Activated naive CD4-positive, alpha-beta T cell treated with anti-CD3 and anti-CD28 coated beads for 36 hours (primary cell): ENCODE data around the gene TULP3. TPM values are rescaled to one million over a fixed set of nuclear protein-coding genes. Genes with fewer than 3 reads are reported as not detected.

Experiments used
- CTCF ChIA-PET: fragments of 350-600 bp; sonication (Branson Sonifier 250); formaldehyde crosslinking; loops from one replicate; lab custom pipeline; 2021; ENCODE audit warnings: antibody characterized with exemption; lab: Charles Lee
- DNase-seq: peaks from one replicate; pipeline ENCODE4 v3.0.0-alpha.2; 2020
- H3K27ac Mint-ChIP-seq: one replicate; pipeline ENCODE4 v1.8.0; 2021; ENCODE audit warnings: mild to moderate bottlenecking, mixed read lengths
- H3K27me3 Mint-ChIP-seq: one replicate; pipeline ENCODE4 v1.8.0; 2021; ENCODE audit warnings: low read depth, mixed read lengths
- H3K36me3 Mint-ChIP-seq: one replicate; pipeline ENCODE4 v1.8.0; 2021; ENCODE audit warnings: low read depth, mixed read lengths
- H3K4me1 Mint-ChIP-seq: one replicate; pipeline ENCODE4 v1.8.0; 2021; ENCODE audit warnings: low read depth, mixed read lengths
- H3K4me3 Mint-ChIP-seq: one replicate; pipeline ENCODE4 v1.8.0; 2021; ENCODE audit warnings: mild to moderate bottlenecking, moderate library complexity, mixed read lengths
- H3K9me3 Mint-ChIP-seq: one replicate; pipeline ENCODE4 v1.8.0; 2021; ENCODE audit warnings: mixed read lengths
- intact Hi-C: fragments of 100-400 bp; cut with micrococcal nuclease; formaldehyde crosslinking; loops from one replicate; pipeline ENCODE4 v1.15.1; 2023
- total RNA-seq, 2 experiments: library from RNA; stranded (reverse); gene quantifications; one replicate each; pipeline ENCODE4 v1.2.3, GENCODE V29; 2021

TULP3 gene
- total RNA-seq, 2 experiments from 2014 or later, result 4.1 to 4.4 TPM

DNA sequence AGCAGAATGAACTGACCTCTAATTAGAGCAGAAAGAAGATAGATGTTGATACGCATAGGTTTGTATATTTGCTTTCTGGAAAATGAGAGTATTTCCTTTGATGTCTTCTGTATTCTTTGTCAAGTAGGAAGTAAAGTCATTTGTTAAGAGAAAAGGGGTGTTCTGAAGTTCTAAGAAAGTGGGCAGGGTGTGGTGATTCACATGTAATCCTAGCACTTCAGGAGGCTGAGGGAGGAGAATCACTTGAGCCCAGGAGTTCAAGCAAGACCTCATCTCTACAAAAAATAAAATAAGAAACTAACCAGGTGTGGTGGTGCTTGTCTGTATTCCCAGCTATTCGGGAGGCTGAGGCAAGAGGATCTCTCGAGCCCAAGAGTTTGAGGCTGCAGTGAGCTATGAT, 10.8 kb upstream of the TULP3 start:
- peak; percentile 34 for DNase-seq
- Mint-ChIP-seq H3K4me1 (peaks cover 32% of the 10 kb centered on the region), H3K27me3 (no peaks in the 10 kb centered on the region), H3K4me3 (no peak overlapping the region), H3K36me3 (peaks cover 33% of the 10 kb centered on the region), H3K27ac (peak overlapping the region; percentile 73), H3K9me3 (no peaks in the 10 kb centered on the region)
- intact Hi-C loops, result loop anchor here (5.0 kb wide), 2 partner anchors 83 to 188 kb away; no protein-coding TSS in a partner anchor
- CTCF ChIA-PET, result interaction anchor here (0.6 to 2.3 kb wide), 5 partner anchors 8 to 244 kb away, joined by 3 to 12 read pairs (median 4); partner anchors contain the start of gene TULP3

DNA sequence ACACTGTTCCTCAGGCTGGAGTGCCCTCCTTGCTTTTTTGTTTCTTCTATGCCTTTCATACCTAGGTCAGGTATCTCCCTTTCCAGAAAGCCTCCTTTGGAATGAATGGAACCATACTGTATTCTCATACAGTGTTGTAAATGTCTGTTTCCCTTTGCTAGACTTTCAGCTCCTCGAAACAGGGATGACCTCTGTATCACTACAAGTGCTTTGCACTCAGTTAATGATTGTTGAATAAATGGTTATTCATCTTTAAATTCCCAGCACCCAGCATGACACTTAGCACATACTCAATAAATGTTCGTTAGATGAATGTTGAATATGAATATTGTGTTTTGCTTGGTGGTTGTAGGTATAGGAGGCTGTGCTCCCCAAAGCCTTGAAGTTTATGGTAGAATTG, 5.9 kb upstream of the TULP3 start:
- Mint-ChIP-seq H3K4me1 (peaks cover 19% of the 10 kb centered on the region), H3K4me3 (no peak overlapping the region), H3K27me3 (no peaks in the 10 kb centered on the region), H3K9me3 (no peaks in the 10 kb centered on the region), H3K36me3 (peaks cover 32% of the 10 kb centered on the region), H3K27ac (no peak overlapping the region)
- intact Hi-C loops, result no loop called here
- CTCF ChIA-PET, result interaction anchor here (0.7 to 1.3 kb wide), 5 partner anchors 32 to 736 kb away, joined by 3 to 5 read pairs (median 4); no protein-coding TSS in a partner anchor
- DNase-seq, result no peak

DNA sequence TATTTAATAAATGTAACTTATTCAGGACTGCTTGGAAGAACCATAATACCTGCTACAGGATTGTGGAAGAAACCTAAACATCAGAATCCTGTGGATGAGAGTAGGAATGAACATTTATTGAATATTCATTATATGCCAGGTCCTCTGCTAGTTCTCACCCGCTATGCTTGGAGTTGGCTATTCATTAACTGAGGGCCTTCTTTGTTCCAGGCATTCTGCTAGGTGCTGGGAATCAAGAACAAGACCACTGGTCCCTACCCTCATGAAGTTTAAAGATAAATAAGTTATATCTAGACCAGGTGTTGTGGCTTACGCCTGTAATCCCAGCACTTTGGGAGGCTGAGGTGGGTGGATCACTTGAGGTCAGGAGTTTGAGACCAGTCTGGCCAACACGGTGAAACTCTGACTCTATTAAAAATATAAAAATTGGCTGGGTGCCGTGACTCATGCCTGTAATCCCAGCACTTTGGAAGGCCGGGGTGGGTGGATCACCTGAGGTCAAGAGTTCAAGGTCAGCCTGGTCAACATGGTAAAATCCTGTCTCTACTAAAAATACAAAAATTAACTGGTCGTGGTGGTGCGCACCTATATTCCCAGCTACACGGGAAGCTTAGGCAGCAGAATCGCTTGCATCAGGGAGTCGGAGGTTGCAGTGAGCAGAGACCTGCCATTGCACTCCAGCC, 3.8 kb upstream of the TULP3 start:
- no peak overlapping the region for H3K4me3 Mint-ChIP-seq

DNA sequence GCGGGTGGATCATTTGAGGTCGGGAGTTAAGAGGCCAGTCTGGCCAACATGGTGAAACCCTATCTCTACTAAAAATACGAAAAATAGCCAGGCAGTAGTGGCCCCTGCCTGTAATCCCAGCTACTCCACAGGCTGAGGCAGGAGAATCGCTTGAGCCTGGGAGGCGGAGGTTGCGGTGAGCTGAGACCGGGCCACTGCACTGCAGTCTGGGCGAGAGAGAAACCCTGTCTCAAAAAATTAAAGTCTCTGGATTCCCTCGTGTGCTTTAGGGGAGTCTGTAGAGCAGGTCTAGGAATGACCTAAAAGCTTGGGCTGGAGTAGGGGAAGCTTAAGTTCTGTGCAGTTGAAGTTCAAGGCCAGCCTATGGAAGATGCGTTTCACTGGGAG, 697 bp upstream of the TULP3 start:
- Mint-ChIP-seq H3K9me3 (no peaks in the 10 kb centered on the region), H3K4me1 (peaks cover 32% of the 10 kb centered on the region), H3K36me3 (peaks cover 20% of the 10 kb centered on the region), H3K4me3 (peak overlapping the region; percentile 85), H3K27ac (peak overlapping the region; percentile 78), H3K27me3 (no peaks in the 10 kb centered on the region)
- intact Hi-C loops, result loop anchor here (1.0 to 5.0 kb wide), 6 partner anchors 13 to 198 kb away; partner anchors contain the start of genes FKBP4, FOXM1, ITFG2 and RHNO1
- no peak for DNase-seq
- CTCF ChIA-PET, result no interaction called here

More for the DNA sequence above, 3.8 kb upstream of the TULP3 start:
- intact Hi-C loops, result no loop called here
- Mint-ChIP-seq H3K9me3 (no peaks in the 10 kb centered on the region), H3K27ac (no peak overlapping the region), H3K4me1 (peaks cover 26% of the 10 kb centered on the region), H3K27me3 (no peaks in the 10 kb centered on the region), H3K36me3 (peaks cover 27% of the 10 kb centered on the region)
- no peak for DNase-seq
- CTCF ChIA-PET, result interaction anchor here (0.6 to 1.3 kb wide), 2 partner anchors 8 to 33 kb away, joined by 4 to 7 read pairs; no protein-coding TSS in a partner anchor

DNA sequence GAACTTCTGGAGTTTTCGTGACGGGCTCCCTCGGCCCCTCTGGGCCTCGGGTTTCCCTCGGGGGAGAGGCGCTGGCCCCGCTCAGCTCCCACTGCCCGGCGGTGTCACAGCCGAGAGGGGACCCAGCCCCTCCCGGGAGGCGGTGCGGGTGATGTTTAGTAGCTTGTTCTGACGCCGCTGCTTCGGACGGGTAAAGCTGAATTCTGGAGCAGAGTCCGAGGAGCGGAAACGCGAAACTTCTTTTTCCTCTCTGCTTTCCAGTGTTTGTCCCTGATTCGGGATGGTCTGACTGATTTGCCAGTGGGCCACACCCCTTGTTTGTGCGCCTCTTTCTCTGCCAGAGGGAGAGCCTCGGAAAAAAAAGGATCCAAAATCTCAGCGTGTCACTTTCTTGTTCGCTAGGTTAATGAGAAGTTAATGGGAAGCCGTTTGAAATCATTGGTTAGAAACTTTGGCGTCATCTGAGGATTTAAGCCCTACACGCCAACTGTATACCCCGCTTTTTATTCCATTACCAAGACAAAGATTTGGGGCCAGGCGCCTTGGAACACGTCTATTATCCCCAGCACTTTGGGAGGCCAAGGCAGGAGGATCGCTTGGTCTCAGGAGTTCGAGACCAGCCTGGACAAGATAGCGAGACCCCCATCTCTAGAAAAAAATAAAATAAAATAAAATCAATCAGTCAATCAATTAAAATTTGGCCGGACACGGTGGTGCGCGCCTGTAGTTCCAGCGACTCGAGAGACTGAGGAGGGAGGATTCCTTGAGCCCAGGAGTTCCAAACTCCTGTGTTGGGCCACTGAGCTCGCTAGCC, 756 bp downstream of the TULP3 start:
- no peak overlapping the region for H3K27ac Mint-ChIP-seq
- peaks cover 12% of the 10 kb centered on the region for H3K36me3 Mint-ChIP-seq
- no peaks in the 10 kb centered on the region for H3K9me3 Mint-ChIP-seq
- intact Hi-C loops, result loop anchor here (2.0 to 5.0 kb wide), 4 partner anchors 53 to 199 kb away; partner anchors contain the start of gene FKBP4
- CTCF ChIA-PET, result interaction anchor here (0.6 to 0.7 kb wide), 2 partner anchors 24 to 200 kb away, joined by 3 read pairs; no protein-coding TSS in a partner anchor
- peak; percentile 10 for DNase-seq
- H3K4me1 Mint-ChIP-seq, result peaks cover 34% of the 10 kb centered on the region
- H3K27me3 Mint-ChIP-seq, result no peaks in the 10 kb centered on the region
- H3K4me3 Mint-ChIP-seq, result peak overlapping the region; percentile 85

DNA sequence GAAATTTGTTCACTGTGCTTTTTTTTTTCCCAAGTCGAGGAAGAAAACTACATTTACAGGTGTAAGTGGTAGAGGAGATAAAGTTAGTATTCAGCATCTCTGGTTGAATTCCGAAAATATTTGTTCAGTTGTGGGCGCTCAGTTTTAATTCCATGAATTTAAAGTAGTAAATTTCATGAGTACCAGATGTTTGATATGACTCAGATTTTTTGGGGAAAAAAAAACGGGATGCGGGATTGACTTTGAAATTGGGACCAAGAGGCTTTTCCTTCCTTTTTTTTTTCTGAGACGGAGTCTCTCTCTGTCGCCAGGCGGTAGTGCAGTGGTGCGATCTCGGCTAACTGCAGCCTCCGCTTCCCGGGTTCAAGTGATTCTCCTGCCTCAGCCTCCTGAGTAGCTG, 1.6 kb downstream of the TULP3 start:
- H3K4me3 Mint-ChIP-seq, result no peak overlapping the region
- H3K4me1 Mint-ChIP-seq, result peaks cover 34% of the 10 kb centered on the region
- intact Hi-C loops, result loop anchor here (5.0 kb wide), 1 partner anchor 200 kb away; no protein-coding TSS in a partner anchor
- no peaks in the 10 kb centered on the region for H3K9me3 Mint-ChIP-seq
- H3K27me3 Mint-ChIP-seq, result no peaks in the 10 kb centered on the region
- peaks cover 12% of the 10 kb centered on the region for H3K36me3 Mint-ChIP-seq
- CTCF ChIA-PET, result no interaction called here
- no peak for DNase-seq
- H3K27ac Mint-ChIP-seq, result no peak overlapping the region

DNA sequence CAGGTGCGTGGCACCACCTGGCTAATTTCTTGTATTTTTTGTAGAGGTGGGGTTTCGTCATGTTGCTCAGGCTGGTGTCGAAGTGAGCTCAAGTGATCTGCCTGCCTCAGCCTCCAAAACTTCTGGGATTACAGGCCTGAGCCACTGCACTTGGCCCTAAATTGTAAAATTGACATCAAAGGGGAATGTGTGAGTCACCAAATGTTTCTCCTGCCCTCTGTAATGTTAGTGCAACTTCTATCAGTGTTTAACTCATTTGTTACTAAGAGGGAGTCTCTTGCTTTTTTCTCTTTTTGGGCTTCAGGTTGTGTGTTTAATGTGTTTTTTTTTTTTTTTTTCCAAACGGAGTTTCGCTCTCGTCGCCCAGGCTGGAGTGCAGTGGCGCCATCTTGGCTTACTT, 2.3 kb downstream of the TULP3 start:
- no peaks in the 10 kb centered on the region for H3K27me3 Mint-ChIP-seq
- H3K4me1 Mint-ChIP-seq, result peaks cover 34% of the 10 kb centered on the region
- H3K36me3 Mint-ChIP-seq, result peaks cover 10% of the 10 kb centered on the region
- intact Hi-C loops, result loop anchor here (5.0 kb wide), 1 partner anchor 201 kb away; no protein-coding TSS in a partner anchor
- CTCF ChIA-PET, result no interaction called here
- no peaks in the 10 kb centered on the region for H3K9me3 Mint-ChIP-seq
- DNase-seq, result no peak
- H3K4me3 Mint-ChIP-seq, result peak overlapping the region; percentile 12
- peak overlapping the region; percentile 13 for H3K27ac Mint-ChIP-seq

DNA sequence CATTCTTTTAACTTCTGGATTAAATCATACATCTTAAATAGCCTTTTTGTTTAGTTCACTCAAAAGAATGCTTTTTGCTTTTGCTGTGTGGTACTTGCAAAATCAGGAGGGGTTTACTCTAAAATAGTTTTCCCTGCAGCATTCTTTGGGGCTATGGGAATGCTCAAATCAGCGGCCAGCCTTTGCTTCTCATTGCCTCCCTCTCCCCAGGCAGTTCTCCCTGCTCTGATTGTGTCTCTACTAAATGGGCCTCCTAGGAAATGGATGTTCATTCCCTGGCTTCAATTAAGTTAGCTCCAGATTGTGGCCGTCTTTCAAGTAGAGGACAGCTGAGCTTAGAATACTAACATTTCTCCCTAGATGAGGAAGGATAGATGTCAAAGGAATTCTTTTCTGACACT, 4.4 kb downstream of the TULP3 start:
- no peaks in the 10 kb centered on the region for H3K27me3 Mint-ChIP-seq
- H3K27ac Mint-ChIP-seq, result no peak overlapping the region
- H3K4me3 Mint-ChIP-seq, result no peak overlapping the region
- DNase-seq, result no peak
- no peaks in the 10 kb centered on the region for H3K9me3 Mint-ChIP-seq
- H3K36me3 Mint-ChIP-seq, result no peaks in the 10 kb centered on the region
- intact Hi-C loops, result no loop called here
- H3K4me1 Mint-ChIP-seq, result peaks cover 24% of the 10 kb centered on the region
- CTCF ChIA-PET, result interaction anchor here (0.6 kb wide), 1 partner anchor 875 kb away, joined by 3 read pairs; no protein-coding TSS in a partner anchor

DNA sequence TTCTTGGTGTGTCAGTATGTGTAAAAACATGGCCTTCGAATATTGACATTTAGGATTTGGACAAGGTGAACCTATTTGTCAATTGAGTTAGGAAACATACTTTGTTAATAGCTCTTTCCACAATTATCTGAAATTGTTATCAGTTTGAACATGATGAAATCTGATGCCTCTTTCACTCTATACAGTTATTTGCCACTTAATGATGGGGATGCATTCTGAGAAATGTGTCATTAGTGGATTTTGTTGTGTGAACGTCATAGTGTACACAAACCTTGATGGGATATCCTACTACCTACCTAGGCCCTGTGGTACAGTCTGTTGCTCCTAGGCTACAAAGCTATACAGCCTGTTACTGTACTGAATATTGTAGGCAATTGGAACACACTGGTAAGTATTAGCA, 4.8 kb downstream of the TULP3 start:
- intact Hi-C loops, result no loop called here
- H3K27me3 Mint-ChIP-seq, result no peaks in the 10 kb centered on the region
- DNase-seq, result no peak
- CTCF ChIA-PET, result interaction anchor here (0.6 kb wide), 1 partner anchor 38 kb away, joined by 3 read pairs; no protein-coding TSS in a partner anchor
- H3K4me1 Mint-ChIP-seq, result peaks cover 19% of the 10 kb centered on the region
- no peak overlapping the region for H3K27ac Mint-ChIP-seq
- no peaks in the 10 kb centered on the region for H3K36me3 Mint-ChIP-seq
- no peaks in the 10 kb centered on the region for H3K9me3 Mint-ChIP-seq
- no peak overlapping the region for H3K4me3 Mint-ChIP-seq

DNA sequence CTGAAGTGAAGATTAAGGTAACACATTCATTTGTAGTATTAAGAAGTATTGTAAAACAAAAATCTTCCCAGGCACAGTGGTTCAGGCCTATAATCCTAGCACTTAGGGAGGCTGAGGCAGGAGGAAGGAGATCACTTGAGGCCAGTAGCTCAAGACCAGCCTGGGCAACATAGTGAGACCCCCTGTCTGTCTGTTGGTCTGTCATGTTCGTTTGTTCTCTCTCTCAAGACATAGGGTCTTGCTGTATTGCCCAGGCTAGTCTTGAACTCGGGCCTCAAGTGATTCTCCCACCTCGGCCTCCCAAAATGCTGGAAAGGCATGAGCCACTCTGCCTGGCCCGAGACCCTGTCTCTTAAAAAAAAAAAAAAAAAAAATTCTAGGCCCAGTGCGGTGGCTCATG, 6.7 kb downstream of the TULP3 start:
- DNase-seq, result no peak
- no peak overlapping the region for H3K27ac Mint-ChIP-seq
- CTCF ChIA-PET, result no interaction called here
- intact Hi-C loops, result no loop called here
- no peaks in the 10 kb centered on the region for H3K27me3 Mint-ChIP-seq
- H3K36me3 Mint-ChIP-seq, result no peaks in the 10 kb centered on the region
- H3K9me3 Mint-ChIP-seq, result no peaks in the 10 kb centered on the region
- H3K4me1 Mint-ChIP-seq, result peaks cover 9% of the 10 kb centered on the region
- no peak overlapping the region for H3K4me3 Mint-ChIP-seq

DNA sequence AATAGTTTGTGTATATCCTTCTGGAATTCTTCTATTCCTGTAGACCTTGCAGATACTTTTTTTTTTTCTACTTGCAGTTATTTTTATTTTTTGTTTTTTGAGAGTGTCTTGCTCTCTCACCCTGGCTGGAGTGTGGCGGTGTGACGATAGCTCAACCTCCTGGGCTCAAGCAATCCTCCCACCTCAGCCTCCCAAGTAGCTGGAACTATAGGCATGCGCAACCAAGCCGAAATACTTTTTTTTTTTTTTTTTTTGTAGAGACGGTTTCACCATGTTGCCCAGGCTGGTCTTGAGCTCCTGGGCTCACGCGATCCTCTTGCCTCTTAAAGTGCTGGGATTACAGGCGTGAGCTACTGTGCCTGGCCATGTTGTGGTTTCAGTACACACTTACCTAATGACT, 10.0 kb downstream of the TULP3 start:
- no peak overlapping the region for H3K4me3 Mint-ChIP-seq
- no peaks in the 10 kb centered on the region for H3K36me3 Mint-ChIP-seq
- no peaks in the 10 kb centered on the region for H3K27me3 Mint-ChIP-seq
- no peak overlapping the region for H3K27ac Mint-ChIP-seq
- H3K9me3 Mint-ChIP-seq, result no peaks in the 10 kb centered on the region
- CTCF ChIA-PET, result interaction anchor here (0.6 kb wide), 3 partner anchors 30 to 97 kb away, joined by 3 read pairs; no protein-coding TSS in a partner anchor
- no peaks in the 10 kb centered on the region for H3K4me1 Mint-ChIP-seq
- DNase-seq, result no peak
- intact Hi-C loops, result no loop called here

DNA sequence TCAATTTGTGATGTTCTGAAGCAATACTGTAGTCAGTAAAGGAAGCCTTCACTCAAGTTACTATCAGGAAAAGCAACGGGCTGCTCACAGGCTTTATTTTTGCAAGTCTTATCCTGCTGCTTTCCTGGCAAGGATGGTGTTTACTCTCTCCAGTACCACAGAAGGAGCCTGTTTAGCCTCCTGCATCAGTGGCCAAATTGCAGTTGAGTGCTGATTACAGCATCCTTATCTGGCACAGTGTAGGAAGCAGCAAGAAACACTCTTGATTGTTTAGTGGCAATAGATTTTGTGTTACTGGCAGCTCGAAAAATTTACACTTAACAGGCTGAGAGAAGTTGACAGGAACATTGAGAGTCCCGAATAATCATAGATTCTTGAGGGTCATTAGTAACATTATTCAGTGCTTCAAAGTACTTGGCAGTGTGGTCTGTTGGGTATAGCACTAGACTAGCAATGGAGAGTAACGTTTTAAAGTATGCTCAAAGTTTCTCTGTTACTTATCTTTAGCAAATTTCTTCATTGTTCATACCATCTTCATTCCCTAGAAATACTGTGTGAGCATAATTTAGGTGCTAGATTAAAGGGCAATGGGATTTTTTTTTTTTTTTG, 11.7 kb downstream of the TULP3 start:
- H3K4me3 Mint-ChIP-seq, result no peak overlapping the region
- no peaks in the 10 kb centered on the region for H3K27me3 Mint-ChIP-seq
- intact Hi-C loops, result no loop called here
- no peaks in the 10 kb centered on the region for H3K4me1 Mint-ChIP-seq
- no peak overlapping the region for H3K27ac Mint-ChIP-seq
- CTCF ChIA-PET, result no interaction called here
- no peaks in the 10 kb centered on the region for H3K36me3 Mint-ChIP-seq
- no peak for DNase-seq
- H3K9me3 Mint-ChIP-seq, result no peaks in the 10 kb centered on the region
